Measurements from ENCODE around the gene FAM24B.

GRCh38 chr10:122845783-122846332 is 33.5 kb downstream of the FAM24B start, which contains the start of gene CUZD1:
- no peak for TF ChIP-seq POLR2A (IDR thresholded peaks at IDR 0.05; ENCODE audit: low read length)
- no peak for TF ChIP-seq GATA1 (IDR thresholded peaks at IDR 0.05; ENCODE audit: low read depth, low read length)

Data from erythroblast (primary cell).